Fibroblast of mammary gland (primary cell): ENCODE data around the gene LHCGR.

Source experiments
- DNase-seq: peaks from one replicate; pipeline ENCODE4 v3.0.0-alpha.2; 2010; ENCODE audit warnings: low read depth
- H3K4me3 ChIP-seq: 2 replicates; pipeline ENCODE4 v1.5.1; 2011; ENCODE audit warnings: low read depth, mild to moderate bottlenecking, low read length, moderate library complexity; ENCODE audit not compliant: control insufficient read depth
- TF ChIP-seq, protein P1 (sequence below): conservative IDR thresholded peaks from 2 replicates; pipeline ENCODE4 v1.5.1; 2011; ENCODE audit warnings: low read depth, low read length, inconsistent platforms; ENCODE audit not compliant: control insufficient read depth, insufficient read depth

The LHCGR gene

DNA sequence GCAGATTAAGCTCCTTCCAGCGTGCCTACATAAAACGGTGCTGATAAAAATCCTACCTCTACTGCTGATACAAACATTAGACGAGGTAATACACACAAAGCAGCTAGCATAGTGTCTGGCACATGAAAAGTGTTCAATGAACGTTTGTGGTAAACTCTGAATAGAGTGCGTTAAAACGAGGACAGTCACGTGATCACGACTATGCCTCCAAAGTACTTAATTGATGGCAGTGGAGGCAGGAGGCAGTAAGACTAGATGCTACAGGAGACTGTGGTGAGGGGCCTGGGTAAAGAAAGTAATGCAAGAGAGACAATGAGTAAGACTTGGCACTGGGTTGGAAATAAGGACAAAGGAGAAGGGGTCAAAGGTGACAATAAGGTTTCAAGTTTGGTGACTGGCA lies 32.1 kb upstream of the LHCGR start:
- no peak overlapping the region for H3K4me3 ChIP-seq
- DNase-seq: no peak
- TF ChIP-seq, protein P1, sequence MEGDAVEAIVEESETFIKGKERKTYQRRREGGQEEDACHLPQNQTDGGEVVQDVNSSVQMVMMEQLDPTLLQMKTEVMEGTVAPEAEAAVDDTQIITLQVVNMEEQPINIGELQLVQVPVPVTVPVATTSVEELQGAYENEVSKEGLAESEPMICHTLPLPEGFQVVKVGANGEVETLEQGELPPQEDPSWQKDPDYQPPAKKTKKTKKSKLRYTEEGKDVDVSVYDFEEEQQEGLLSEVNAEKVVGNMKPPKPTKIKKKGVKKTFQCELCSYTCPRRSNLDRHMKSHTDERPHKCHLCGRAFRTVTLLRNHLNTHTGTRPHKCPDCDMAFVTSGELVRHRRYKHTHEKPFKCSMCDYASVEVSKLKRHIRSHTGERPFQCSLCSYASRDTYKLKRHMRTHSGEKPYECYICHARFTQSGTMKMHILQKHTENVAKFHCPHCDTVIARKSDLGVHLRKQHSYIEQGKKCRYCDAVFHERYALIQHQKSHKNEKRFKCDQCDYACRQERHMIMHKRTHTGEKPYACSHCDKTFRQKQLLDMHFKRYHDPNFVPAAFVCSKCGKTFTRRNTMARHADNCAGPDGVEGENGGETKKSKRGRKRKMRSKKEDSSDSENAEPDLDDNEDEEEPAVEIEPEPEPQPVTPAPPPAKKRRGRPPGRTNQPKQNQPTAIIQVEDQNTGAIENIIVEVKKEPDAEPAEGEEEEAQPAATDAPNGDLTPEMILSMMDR: no peak

DNA sequence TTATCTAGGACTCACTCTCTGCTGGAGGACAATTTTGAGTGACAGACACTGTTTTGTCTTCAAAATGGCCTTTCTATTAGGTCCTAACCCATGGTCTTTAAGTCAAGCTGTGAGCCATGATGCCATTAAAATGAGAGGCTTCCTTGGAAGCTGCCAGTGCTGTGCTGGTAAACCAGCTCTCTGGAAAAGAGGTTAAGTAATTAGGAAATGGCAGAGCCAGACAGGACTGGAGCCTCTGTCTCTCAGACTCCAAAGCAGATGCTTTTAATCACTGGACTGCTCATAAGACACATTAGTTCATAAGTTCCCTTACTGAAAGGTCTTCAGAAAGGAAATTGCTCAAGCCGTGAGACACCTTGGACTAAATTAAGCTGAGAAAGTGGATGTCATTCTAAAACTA lies 25.8 kb upstream of the LHCGR start:
- DNase-seq: peak; percentile 1
- TF ChIP-seq, protein P1: no peak

DNA sequence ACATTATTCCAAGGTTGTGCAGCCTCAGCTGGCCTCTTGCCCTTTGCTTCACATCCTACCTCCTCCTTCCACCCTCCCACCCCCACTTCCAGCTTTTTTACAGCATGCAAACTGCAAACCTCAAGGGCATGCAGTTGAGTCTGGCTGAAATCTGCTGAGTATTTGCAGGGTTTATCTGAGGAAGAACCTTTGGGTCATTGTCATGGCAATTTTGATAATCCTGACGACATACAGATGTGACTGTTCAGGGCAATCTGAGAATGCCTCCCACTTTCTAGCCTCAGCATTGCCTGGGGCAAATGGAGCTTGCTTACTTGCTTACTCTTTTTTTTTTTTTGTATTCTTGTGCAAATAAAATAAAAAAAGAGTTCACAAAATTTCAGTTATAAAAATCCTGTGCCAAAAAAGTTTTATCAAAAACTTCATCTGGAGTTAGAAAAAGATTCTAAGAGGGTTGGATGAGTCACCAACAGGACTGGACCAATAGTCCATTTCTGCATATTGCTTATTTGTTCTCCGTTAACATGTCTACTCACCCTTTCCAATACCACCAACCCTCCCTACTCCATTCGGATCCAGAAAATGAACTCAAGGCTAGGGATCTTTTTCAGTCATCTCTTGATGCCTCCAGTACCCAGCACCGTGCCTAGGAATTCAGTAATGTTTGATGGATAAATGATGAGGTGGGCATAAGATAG lies 23.6 kb upstream of the LHCGR start:
- H3K4me3 ChIP-seq: no peak overlapping the region
- TF ChIP-seq, protein P1: no peak
- no peak for DNase-seq

More for the DNA sequence above, 25.8 kb upstream of the LHCGR start:
- H3K4me3 ChIP-seq: no peak overlapping the region

DNA sequence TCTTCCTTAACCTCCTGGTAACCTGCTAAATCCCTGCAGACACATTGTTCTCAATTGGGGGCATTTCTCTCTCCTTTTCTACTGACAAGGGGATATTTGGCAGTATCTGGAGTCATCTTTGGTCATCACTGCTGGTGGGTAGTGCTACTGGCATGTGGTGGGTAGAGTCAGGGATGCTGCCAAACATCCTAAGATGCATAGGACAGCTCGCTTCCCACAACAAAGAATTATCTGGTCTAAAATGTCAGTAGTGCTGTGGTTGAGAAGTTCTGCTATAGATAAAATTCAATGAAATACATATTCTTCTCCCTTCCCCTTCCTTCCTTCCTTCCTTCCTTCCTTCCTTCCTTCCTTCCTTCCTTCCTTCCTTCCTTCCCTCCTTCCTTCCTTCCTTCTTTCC lies 18.7 kb upstream of the LHCGR start:
- H3K4me3 ChIP-seq: no peak overlapping the region
- TF ChIP-seq, protein P1: no peak
- no peak for DNase-seq

DNA sequence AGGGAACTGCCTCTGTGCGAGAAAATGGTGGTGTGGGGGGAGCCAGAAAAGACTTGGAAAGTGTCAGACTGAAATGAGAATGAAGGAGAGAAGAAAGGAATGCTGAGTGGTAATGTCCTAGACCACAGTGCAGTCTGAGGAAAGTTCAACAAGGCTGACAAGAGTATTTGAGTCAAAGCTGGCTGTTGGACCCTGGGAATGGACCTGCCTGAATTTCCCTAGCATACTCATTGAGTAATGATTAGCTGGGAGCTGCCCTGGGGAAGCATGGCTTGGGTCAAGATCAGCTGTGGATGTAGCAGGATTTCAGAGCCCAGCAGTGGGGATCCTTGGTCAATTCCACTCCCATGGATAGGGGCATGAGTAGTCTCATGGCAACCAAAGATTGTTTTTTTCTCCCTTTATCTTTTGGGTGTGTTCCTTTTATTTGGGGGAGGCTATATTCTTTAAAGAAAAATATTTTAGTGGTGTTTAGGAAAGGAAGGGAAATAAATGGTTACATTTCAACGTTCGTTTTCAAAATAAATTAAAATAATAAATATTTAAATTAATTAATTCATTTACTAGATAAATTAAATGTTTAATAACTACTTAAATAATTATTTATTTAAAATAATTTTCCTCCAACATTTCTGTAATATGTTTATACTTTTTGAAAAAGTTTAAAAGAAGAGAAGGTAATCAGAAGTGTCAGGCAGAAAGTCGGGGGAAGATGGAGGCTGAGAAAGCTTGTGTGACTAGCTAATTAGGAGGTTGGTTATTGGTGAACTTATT lies 15.9 kb upstream of the LHCGR start:
- TF ChIP-seq, protein P1: no peak
- no peak overlapping the region for H3K4me3 ChIP-seq
- DNase-seq: no peak

DNA sequence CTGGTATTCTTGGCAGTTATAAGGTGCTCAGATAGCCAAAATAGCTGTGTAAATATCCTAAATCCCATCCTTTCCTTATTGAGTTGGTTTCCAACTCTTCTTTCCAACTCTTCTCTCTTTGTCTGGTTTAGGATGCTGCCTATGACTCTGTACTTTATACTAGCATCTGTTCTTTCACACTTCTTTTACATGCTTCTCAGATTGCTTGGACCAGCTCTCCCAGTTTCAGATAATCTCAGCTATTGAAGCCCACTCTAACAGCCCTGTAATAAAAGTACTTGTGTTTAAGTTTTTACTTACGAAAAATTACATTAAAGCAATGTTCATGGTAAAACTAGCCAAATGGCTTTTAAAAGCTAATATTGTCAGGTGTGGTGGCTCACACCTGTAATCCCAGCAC lies 14.7 kb upstream of the LHCGR start:
- no peak overlapping the region for H3K4me3 ChIP-seq
- TF ChIP-seq, protein P1: no peak
- no peak for DNase-seq
